Fibroblast of gingiva (primary cell): ENCODE measurements around the gene MRPL55.

ENCODE experiments used
- DNase-seq: peaks from one replicate; pipeline ENCODE4 v3.0.0-alpha.2; 2011; ENCODE audit warnings: low read depth

Gene MRPL55

DNA sequence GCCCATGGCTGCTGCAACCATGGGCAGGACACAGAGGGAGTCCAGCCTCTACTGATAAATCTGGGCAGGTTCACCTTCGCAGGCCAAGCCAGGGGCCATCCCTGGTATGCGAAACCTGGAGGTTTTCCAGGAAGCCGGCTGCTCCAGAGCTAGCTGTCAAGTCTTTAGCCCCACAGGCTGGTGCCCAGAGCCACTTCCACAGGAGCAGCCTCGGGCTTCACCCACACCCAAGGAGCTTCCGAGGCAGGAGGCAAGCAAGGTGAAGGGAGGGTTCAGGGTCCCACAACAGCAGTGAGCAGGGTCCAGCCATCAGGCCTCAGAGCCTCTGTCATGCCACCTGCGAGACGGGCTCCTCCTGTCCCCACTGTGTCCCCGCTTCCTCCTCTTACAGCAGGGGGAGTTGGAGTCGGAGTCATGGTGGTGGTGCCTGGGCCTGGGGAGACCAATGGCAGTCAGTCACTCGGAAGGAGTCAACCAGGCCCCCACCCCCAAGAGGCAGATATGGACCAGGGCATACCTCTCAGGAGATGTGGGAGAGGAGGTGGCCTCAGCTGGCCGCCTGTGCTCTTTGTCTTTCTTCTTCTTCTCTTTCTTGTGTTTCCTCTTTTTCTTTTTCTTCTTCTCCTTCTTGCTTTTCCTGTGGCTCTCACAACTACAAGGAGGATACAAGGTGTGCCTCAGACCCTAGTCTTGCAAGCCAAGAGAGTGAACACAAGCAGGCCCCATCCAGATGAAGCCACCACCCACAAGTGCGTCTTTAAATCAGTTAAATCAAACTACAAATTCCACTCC lies 8.1 kb downstream of the MRPL55 start:
- no peak for DNase-seq

DNA sequence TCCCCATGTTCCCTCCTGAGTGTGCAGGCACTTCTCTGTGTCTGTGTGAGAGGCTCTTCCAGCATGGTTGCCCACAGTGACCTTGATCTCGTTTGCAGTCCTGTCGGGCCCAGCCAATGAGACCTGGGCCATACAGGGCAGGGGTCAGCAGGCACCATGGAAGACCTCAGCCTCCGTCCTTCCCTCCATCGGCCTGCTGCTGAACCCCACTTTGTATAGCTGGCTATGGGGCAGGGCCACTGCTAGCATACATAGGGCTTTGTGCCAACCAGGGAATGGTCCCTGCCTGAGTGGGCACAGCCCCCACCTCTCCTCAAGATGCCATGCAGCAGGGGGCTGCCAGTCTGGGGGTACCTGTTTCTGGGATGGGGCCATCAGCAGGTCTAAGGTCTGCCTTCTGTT lies 9.8 kb downstream of the MRPL55 start:
- no peak for DNase-seq

DNA sequence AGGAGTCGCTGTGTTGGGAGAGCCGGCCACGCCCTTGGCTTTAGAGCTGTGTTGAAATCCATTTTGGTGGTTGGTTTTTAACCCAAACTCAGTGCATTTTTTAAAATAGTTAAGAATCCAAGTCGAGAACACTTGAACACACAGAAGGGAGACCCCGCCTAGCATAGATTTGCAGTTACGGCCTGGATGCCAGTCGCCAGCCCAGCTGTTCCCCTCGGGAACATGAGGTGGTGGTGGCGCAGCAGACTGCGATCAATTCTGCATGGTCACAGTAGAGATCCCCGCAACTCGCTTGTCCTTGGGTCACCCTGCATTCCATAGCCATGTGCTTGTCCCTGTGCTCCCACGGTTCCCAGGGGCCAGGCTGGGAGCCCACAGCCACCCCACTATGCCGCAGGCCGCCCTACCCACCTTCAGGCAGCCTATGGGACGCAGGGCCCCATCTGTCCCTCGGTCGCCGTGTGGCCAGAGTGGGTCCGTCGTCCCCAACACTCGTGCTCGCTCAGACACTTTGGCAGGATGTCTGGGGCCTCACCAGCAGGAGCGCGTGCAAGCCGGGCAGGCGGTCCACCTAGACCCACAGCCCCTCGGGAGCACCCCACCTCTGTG lies 10.7 kb downstream of the MRPL55 start:
- no peak for DNase-seq

DNA sequence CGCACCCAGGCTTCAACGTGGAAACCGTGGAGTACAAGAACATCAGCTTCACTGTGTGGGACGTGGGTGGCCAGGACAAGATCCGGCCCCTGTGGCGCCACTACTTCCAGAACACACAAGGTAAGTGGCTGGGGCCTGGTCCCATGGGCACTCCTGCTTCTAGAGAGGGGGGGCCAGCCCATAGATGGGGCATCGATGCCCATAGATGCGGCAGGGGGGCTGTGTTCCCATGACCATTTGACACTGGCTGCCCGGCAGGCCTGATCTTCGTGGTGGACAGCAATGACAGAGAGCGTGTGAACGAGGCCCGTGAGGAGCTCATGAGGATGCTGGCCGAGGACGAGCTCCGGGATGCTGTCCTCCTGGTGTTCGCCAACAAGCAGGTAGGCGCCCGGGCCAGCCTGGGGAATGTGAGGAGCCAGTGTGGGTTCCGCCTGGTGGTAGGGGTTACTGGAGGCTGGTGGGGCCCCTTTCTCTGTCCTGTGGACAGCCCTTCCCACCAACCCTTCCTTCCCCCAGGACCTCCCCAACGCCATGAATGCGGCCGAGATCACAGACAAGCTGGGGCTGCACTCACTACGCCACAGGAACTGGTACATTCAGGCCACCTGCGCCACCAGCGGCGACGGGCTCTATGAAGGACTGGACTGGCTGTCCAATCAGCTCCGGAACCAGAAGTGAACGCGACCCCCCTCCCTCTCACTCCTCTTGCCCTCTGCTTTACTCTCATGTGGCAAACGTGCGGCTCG lies 11.6 kb downstream of the MRPL55 start:
- DNase-seq: no peak

- DNase-seq: no peak
Observed at GRCh38 chr1:228096416-228097332, 12.4 kb downstream of the MRPL55 start.

DNA sequence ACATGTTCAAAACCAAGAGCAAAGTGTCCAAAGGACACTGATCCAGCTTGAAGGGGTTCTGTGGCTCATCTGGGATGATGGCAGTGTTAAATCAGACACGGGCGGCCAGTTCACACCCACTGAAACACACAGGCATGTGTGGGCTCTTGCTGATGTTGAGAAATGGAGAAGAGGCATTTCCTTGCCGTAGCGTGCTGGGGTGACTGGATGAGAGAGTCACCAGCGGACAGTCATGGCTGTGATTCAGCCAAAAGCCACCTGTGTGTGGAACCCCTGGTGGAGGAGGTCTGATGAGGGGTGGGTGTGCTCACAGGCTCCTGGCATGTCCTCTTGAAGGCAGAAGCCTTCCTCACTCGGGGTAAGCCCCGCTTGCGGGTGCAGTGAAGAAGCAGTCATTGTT lies 13.2 kb downstream of the MRPL55 start:
- DNase-seq: no peak

GRCh38 chr1:228095161-228095560 lies 13.9 kb downstream of the MRPL55 start:
- DNase-seq: no peak

DNA sequence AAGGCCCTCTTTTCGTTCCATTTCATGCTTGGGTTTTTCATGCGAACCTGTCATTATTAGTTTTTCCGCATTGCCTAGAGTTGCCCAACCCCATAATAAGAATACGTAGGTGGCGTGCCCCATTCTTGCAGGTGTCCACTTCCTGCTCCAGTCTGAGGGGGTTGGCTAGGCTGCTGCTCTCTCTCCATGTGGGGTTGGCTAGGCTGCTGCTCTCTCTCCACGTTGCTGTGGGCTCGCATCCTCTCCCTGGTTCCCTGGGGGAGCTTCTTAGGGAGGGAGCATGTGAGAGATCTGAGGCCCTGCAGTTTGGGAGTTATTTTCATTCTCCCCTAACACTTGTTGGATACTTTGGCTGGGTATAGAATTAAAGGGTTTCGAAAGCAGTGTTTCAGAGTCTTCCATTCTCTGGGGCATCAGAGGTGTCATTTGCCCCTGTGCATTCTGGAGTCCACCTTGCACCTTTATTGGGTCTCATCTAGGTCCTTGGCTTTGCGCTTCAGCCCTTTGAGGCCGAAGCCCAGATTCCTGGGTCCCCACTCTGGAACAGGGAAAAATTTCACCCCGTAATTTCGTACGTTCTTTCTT lies 14.6 kb downstream of the MRPL55 start:
- no peak for DNase-seq

DNA sequence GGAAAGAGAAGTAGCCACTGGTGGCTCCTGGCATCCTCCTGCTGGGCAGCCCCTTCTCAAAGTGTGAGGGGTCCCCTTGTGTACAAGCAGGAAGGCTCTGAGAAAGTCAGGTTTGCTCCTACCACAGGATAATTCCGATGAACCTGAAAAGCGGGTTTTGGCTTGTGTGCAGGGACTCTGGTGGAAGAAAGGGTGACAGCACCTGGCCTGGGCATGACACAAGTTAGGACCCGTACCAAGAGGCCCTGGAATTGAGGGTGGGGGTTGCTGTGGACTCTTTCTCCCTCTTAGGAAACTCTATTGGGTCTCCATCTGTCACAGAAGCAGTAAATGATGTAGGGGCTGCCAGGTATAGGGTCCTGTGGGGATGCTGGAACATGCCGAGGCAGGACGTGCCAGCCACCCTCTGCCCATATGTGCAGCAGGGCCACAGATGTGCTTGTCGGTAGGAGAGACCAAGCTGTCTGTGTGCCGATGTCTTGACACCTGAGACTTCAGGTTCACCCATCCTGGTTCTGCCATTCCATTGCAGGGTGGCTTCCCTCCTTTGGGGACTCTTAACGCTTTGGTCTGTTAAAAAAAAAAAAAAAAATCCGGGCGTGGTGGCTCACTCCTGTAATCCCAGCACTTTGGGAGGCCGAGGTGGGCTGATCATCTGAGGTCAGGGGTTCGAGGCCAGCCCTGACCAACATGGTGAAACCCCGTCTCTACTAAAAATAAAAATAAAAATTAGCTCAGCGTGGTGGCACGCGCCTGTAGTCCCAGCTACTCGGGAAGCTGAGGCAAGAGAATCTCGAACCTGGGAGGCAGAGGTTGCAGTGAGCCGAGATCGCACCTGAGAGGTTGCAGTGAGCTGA lies 15.8 kb downstream of the MRPL55 start:
- DNase-seq: no peak

GRCh38 chr1:228092342-228093049 lies 16.6 kb downstream of the MRPL55 start:
- no peak for DNase-seq

GRCh38 chr1:228091084-228091483 lies 18.0 kb downstream of the MRPL55 start:
- no peak for DNase-seq

DNA sequence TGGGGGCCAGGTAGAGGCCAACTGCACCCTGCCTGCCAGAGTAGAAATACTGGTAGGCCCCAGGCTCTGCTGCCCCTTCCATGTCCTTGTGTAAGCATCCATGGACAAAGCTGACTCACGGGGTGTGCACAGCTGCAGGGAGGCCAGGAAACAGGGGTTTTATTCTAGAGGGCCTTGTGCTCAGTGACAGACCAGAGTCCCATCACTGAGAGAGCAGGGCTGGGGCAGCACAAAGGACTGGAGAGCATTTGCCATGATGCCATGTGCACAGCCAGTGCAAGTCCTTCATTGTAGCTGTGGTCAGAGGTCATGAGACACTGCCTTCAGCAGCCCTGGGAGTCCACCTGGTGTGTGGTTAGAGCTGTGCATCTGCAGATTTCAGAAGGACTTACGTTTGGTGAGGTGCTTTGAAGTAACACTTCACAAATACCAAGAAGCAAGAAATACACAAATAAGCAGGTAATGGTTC lies 18.5 kb downstream of the MRPL55 start:
- DNase-seq: no peak

DNA sequence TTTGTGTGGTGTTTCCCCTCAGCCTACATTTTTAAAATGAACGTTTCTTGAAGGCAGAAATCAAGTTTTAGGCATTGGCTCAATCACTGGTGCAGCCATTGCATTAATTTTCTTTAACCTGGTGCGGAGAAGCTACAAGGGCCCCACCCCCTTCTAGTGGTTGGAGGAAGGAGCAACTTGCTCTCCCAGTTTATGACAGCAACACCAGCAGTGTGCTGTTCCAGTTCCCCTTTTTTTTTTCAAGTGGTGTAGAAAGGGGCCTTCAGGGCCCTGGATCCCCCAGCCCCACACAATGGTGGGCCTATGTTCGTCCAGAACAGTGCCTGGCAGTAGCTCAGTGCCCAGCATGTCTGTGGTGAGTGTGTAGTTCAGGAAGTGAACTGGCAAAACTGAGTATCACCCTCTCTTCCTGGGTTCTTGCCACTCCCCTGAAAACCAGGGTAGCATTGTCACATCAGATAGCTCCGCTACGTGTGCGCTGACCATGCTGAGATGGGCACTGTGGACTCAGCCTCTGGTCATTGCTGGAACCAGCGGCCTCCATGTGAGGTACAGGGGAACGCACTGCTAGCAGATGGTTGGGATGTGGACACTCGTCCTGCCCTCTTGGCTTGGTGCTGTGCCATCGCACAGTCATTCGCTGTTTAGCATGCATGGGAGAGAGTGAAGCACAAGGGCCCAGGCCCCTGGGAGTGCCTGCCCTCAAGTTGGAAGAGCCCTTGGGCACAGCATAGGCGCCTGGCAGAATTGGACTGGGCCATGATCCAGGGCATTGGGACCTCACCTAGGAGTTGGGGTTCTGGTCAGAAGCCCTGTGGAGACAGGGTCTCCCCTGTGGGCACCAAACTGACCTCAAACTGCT lies 19.3 kb downstream of the MRPL55 start:
- DNase-seq: no peak

- peak; percentile 42 for DNase-seq
Observed at GRCh38 chr1:228088586-228089498, 20.3 kb downstream of the MRPL55 start.

DNA sequence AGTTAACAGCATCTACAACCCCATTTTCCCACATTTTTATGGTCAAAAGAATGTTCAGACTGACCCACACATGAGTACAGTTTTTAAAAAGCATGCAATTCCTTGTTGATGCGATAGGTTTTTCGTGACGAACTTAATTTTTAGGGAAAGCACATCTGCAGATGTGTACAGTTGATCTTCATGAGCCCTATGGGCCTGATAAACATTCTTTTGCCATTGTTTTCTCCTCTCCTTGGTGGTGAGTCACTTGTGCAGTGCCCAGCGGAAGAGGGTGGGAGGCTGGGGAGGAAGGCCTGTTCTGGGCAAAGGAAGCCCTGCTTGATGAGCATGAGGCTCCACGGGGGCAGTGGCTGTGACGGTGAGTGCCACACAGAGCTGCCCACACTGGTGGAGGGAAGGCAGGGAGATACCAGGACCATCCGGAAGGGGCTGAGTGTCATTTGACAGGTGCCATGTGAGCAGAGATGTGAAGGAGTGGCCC lies 21.3 kb downstream of the MRPL55 start:
- peak; percentile 58 for DNase-seq

DNA sequence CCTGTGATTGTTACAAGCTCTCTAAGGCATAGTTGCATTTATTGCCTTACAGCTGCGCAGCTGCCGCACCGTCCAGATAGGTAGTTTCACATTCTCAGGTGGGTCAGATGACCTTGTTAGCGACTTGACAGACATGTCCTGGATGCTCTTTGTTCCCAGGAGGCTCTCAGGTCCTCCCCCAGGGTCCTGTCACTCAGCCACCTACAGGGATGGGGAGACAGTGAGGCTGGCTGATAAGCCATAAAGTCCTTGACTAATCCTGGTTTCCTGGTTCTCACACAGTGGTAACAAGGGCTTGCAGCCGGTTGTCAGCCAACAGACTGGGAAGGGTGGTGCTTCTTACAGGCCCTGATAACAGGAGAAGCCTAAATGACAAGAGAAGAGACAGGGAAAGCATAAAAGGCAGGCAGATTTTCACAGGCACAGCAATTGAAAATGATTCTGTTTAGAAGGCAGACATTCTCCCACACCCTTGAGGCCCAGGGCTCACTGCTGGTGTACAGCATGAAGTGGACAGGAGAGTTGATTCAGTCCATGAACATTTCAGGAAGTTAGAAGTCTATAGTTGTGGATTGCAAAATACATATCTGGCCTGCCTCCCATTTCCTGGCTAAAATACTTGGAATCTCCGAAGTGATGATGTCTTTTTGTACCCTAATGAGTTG lies 23.7 kb downstream of the MRPL55 start:
- peak; percentile 70 for DNase-seq

DNA sequence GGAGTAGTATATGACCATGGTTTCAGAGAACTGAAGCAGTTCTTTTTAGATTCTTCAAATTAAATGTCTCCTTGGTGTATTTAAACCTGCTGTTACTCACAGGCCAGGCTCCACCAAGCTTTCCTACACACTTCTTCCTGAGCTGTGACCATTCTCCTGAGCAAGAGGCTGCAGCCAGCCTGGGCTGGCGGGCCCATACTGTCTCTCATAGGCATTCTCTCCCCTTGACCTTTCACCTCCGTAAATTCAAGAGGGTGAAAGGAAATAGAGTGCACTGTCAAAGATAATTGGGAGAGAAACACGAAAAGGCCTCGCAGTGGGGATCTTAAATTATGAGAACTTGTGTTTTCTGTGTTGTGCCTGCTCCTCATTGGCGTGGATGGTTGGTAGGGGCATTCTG lies 24.3 kb downstream of the MRPL55 start:
- DNase-seq: no peak
